ENCODE results near the gene GNAQ. TPM values are rescaled to one million over a fixed set of nuclear protein-coding genes. Genes with fewer than 3 reads are reported as not detected.

Gene GNAQ
- polyA plus RNA-seq, 2 of the 4 experiments (the other 2 are of a cell fraction), result 17.9 to 60.0 TPM

DNA sequence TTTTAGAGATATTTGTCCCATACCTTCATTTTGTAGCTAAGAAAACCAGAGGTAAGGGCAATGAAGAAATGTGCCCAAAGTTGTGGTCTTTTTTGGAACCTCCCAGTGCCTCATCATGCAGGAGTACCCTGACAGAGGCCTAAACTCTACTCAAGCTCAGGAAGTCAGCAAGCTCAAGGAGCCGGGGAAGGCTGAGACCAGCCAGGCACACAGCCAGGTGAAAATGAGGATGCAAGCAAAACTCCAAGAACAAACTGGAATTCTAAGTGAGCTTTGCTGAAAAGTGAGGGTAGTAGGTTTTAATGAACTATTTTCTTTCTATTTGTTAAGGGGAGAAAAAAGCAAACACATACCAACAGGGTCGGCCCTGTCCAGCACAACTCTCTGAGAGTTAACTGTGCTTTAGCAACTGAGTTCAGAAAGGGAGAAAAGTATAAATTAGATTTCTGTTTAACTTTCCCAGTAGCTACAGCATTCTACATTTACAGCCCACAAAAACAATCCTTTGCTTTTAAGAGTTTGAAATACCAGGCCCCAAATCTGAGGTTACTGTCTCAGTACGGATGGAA lies 146.4 kb downstream of the GNAQ start:
- ChIA-PET POLR2A (interaction anchor here (0.7 kb wide), 1 partner anchor 12 kb away, joined by 3 read pairs; no protein-coding TSS in a partner anchor), CTCF (interaction anchor here (1.5 kb wide), 1 partner anchor 67 kb away, joined by 3 read pairs; no protein-coding TSS in a partner anchor)
- WGBS (ENCODE audit: missing lambda C conversion rate), result 91% methylated on average over 3 of the region's 3 CpGs
- no peak for TF ChIP-seq RARB (CRISPR knock-in tag; IDR thresholded peaks at IDR 0.05)
- TF ChIP-seq TFCP2L1 (CRISPR knock-in tag; IDR thresholded peaks at IDR 0.05), result no peak
- Histone ChIP-seq H3K9me3 (no peaks in the 10 kb centered on the region), H3K4me2 (peak overlapping the region; percentile 29; the same call in 2 of the 3 replicates), H3K4me3 (no peak overlapping the region), H3K27ac (no peak overlapping the region), H3K4me1 (peaks cover 36% of the 10 kb centered on the region)
- DNase-seq (ENCODE audit: low read depth in 1 of 2, low spot score in 1 of 2), result no peak
- no peak for ATAC-seq
- no peak for FAIRE-seq

DNA sequence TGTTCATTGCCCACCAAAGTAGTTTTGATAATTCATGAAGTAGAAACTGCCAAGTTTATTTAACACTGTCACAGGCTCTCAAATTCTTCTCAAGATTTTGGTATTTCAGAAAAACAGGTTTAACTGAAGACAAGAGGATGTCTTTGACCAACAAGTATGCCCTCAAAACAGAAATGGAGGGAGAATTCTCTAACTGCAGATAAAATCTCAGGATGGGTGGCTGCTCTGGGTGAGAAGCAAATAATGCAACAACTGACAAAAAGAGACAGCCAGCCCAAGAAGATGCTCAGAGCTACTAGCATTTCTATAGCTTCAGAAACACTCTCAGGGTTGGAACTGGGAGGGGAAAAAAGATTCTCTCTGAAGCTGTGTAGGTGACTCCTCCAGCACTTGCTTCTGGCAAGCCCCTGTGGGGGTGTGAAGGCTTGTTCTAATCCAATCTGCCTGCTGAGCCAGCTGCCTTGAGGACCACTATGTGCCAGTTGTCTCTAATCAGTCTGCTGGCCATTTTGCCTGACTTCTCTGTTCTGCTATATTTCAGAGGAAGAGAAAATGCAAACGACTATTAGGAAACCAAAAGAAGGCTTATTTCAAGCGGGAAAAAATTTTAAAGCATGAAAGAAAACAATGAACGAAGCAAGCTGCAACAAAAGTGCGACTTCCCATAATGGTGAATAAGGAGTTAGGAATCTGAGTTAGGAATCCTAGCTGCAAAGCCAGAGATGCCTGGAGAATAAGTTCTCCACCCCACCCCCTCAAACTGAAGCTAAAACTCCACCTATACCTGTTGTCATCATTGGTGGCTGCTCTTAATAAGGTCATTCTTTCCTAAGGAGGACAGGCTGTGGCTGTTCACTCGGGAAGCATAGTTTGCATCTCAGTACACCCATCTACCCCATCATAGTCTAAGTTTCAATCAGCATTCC lies 147.5 kb downstream of the GNAQ start:
- Histone ChIP-seq H3K27ac (peak overlapping the region in 1 of 2 experiments; percentile 42; a peak in 2 of 6 replicates), H3K9me3 (no peaks in the 10 kb centered on the region), H3K4me1 (peaks cover 45% of the 10 kb centered on the region), H3K4me3 (no peak overlapping the region), H3K4me2 (peak overlapping the region; percentile 29)
- ChIA-PET CTCF (interaction anchor here (1.0 to 2.1 kb wide), 3 partner anchors 12 to 66 kb away, joined by 3 to 8 read pairs (median 3); no protein-coding TSS in a partner anchor), POLR2A (interaction anchor here (0.7 kb wide), 1 partner anchor 13 kb away, joined by 3 read pairs; no protein-coding TSS in a partner anchor)
- ATAC-seq (peak; percentile 39 to 49; a peak in 3 of 6 replicates), DNase-seq (ENCODE audit: low read depth in 1 of 2, low spot score in 1 of 2) (no peak), FAIRE-seq (no peak)
- no peak for TF ChIP-seq HEYL (CRISPR knock-in tag; IDR thresholded peaks at IDR 0.05)
- TF ChIP-seq GATA3 (IDR thresholded peaks at IDR 0.05; ENCODE audit: borderline replicate concordance), result no peak
- no peak for TF ChIP-seq RCOR1 (IDR thresholded peaks at IDR 0.05; ENCODE audit: low read depth, low read length)
- TF ChIP-seq, protein P1, sequence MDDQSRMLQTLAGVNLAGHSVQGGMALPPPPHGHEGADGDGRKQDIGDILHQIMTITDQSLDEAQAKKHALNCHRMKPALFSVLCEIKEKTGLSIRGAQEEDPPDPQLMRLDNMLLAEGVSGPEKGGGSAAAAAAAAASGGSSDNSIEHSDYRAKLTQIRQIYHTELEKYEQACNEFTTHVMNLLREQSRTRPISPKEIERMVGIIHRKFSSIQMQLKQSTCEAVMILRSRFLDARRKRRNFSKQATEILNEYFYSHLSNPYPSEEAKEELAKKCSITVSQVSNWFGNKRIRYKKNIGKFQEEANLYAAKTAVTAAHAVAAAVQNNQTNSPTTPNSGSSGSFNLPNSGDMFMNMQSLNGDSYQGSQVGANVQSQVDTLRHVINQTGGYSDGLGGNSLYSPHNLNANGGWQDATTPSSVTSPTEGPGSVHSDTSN (IDR thresholded peaks at IDR 0.05), result no peak
- no peak for TF ChIP-seq ESRRA (IDR thresholded peaks at IDR 0.05; ENCODE audit: borderline replicate concordance, low read length)
- no peak for TF ChIP-seq MAZ (IDR thresholded peaks at IDR 0.05; ENCODE audit: borderline replicate concordance, low read depth, low read length)
- no peak for TF ChIP-seq JUN (IDR thresholded peaks at IDR 0.05)
- no peak for TF ChIP-seq HDAC2 (IDR thresholded peaks at IDR 0.05)
- TF ChIP-seq USF2 (IDR thresholded peaks at IDR 0.05), result no peak
- TF ChIP-seq E2F6 (IDR thresholded peaks at IDR 0.05; ENCODE audit: borderline replicate concordance, low read depth), result no peak
- no peak for TF ChIP-seq FOSB (CRISPR knock-in tag; IDR thresholded peaks at IDR 0.05)
- TF ChIP-seq ZSCAN20 (CRISPR knock-in tag; IDR thresholded peaks at IDR 0.05), result no peak
- TF ChIP-seq JUNB (IDR thresholded peaks at IDR 0.05), result no peak
- WGBS (ENCODE audit: missing lambda C conversion rate), result 49% methylated on average over 5 of the region's 5 CpGs

- FAIRE-seq, result no peak
- POLR2A ChIA-PET, result no interaction called here
- H3K4me2 ChIP-seq, result no peak overlapping the region
- no peak overlapping the region for H3K4me3 ChIP-seq
- peaks cover 42% of the 10 kb centered on the region for H3K4me1 ChIP-seq
- H3K9me3 ChIP-seq, result no peaks in the 10 kb centered on the region
- no peak for DNase-seq (ENCODE audit: low read depth in 1 of 2, low spot score in 1 of 2)
- ATAC-seq, result no peak; a peak in 1 of 6 replicates
- TF ChIP-seq RAD21 (conservative IDR thresholded peaks at IDR 0.05 in 1 of 2, IDR thresholded peaks at IDR 0.05 in 1 of 2) (no peak), FOSL2 (IDR thresholded peaks at IDR 0.05) (no peak), FOSL2 (CRISPR knock-in tag; IDR thresholded peaks at IDR 0.05) (no peak), USF2 (IDR thresholded peaks at IDR 0.05) (no peak), ESRRA (IDR thresholded peaks at IDR 0.05; ENCODE audit: borderline replicate concordance, low read length) (no peak), MAX (IDR thresholded peaks at IDR 0.05) (no peak), RNF2 (IDR thresholded peaks at IDR 0.05; ENCODE audit: borderline replicate concordance, low read depth) (no peak)
- TF ChIP-seq, protein P2, sequence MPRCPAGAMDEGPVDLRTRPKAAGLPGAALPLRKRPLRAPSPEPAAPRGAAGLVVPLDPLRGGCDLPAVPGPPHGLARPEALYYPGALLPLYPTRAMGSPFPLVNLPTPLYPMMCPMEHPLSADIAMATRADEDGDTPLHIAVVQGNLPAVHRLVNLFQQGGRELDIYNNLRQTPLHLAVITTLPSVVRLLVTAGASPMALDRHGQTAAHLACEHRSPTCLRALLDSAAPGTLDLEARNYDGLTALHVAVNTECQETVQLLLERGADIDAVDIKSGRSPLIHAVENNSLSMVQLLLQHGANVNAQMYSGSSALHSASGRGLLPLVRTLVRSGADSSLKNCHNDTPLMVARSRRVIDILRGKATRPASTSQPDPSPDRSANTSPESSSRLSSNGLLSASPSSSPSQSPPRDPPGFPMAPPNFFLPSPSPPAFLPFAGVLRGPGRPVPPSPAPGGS (IDR thresholded peaks at IDR 0.05), result no peak
- no peak overlapping the region for H3K27ac ChIP-seq
- CTCF ChIA-PET, result interaction anchor here (2.1 kb wide), 1 partner anchor 13 kb away, joined by 8 read pairs; no protein-coding TSS in a partner anchor
These were observed 148.5 kb downstream of the GNAQ start for GRCh38 chr9:77883133-77883532.
